Kidney capillary endothelial cell (primary cell): ENCODE data around the gene ONECUT3.

ENCODE experiments used
- DNase-seq: peaks from one replicate; pipeline ENCODE4 v3.0.0-alpha.2; 2018; ENCODE audit warnings: low spot score

Gene ONECUT3

GRCh38 chr19:1814833-1815604 is 61.7 kb downstream of the ONECUT3 start:
- DNase-seq: no peak

GRCh38 chr19:1815605-1816529 is 62.6 kb downstream of the ONECUT3 start:
- no peak for DNase-seq

GRCh38 chr19:1816530-1817298 is 63.4 kb downstream of the ONECUT3 start:
- DNase-seq: no peak

- no peak for DNase-seq
Measured at GRCh38 chr19:1817553-1818179, 64.4 kb downstream of the ONECUT3 start.

DNA sequence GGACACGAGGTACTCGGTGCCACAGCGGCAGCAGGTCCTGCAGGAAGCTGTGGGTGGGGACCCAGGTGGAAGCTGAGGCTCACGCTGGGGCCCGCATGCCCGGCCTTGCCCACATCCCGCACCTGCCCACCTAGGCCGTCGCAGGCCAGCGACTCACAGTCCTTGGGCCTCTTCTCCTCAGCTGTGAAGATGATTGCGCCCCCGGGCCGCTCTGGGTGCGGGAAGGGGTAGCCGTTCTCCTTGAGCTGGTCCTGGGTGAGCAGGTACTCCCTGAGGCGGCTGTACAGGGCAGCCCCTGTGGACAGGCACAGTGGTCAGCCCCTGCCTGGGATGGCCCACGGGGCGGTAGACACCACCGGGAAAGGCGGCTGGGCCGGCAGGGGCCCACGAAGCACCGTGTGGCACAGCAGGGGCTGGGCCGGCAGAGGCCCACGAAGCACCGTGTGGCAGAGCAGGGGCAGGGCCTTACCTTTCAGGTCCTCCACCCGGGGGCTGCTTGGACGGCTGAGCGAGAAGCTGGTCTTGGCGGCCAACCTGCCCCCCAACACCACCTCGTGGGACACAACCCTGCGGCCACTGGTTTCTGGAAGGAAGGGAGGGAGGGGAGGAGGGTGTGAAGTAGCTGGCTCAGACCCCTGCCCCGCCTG is 65.4 kb downstream of the ONECUT3 start:
- no peak for DNase-seq

DNA sequence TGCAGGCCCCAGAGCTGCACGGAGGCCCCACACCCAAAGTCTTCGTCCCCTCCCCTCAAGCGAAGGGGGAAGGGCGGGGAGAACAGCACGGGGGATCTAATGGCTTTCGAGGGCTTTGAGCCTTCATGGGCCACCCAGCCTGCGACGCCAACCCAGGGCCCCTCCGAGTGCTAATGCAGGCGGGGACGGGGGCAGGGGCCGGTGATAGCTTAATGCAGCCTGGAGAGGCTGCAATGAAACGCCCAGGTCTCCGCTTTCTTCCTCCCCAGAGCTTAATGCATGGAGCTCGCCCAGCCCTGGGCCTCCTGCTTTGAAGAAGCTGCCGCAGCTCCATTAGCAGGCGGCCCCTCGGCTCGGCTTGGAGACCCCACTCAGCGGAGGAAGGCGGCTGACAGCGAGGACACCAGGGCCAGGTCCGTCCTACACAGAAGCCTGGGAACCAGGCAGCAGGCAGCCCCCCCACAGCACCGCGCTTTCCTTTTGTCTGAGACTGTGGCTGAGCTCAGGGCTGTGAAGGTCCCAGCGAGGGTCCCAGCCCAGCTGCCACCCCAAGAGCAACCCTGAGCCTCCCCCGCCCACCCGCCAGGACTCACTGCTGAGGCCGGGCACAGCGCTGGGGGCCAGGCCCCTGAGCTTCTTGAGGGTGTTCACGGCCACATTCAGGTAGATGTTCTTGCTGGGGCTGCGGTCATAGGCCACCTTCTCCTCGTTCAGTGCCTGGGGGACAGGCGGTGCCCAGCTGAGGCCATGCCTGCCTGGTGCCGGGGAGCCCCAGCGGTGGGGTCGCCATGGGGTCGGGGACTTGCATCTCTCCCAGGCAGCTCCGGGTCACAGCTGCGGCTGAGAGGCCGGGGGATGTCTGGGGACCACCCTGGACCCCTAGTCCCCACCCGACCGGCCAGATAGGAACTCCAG is 66.3 kb downstream of the ONECUT3 start:
- no peak for DNase-seq

- DNase-seq: no peak
Measured at GRCh38 chr19:1822210-1822609, 68.9 kb downstream of the ONECUT3 start.

DNA sequence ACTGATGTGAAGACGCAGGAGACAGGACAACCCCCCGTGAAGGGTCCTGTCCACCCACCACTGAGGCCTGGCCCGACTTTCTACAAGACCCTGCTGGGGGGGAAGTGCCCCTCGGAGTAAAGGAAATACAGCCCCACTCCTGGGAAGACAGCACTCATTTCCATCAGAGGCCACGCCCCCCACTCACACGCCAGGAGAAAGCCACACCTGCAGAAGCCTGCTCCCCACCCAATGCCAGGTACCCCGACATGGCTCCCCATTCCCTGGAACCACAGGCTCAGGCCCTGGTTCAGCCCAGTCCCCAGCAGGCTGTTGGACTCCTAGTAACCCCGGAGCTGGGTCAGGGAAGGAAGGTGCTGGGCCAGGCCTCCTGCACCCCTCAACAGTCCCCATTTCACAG is 69.7 kb downstream of the ONECUT3 start:
- DNase-seq: no peak

DNA sequence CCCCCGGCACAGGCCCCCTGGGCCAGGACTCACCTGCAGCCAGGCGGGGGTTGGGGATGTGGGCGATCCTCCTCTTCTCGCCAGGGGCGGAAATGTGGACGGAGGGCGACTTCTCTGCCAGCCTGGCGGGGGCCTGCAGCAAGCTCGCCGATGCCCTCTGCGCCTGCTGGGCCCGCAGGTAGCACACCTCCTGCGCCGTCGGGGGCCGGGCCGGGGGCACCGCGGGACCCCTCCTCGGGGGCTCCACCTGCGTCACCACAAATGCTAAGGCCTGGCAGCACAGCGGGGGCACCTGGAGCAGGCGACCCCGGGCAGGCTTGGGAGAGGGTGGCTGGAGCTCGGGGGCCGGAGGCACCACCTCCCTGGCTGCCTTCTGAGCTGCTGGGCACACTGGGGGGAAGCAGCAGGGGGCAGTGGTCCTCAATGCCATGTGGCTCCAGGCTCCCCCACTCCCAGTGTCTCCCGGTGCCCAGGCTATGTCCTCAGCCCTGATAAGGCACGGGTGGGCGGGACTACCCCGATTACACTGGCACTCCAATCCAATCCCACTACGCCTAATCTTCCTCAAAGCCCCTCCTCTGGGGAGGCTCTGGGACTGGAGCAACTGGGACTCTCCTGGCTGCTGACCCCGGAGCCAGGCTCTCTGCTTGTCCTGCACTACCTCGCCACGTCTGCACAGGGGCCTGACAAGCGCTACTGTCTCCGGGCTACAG is 70.4 kb downstream of the ONECUT3 start:
- no peak for DNase-seq

DNA sequence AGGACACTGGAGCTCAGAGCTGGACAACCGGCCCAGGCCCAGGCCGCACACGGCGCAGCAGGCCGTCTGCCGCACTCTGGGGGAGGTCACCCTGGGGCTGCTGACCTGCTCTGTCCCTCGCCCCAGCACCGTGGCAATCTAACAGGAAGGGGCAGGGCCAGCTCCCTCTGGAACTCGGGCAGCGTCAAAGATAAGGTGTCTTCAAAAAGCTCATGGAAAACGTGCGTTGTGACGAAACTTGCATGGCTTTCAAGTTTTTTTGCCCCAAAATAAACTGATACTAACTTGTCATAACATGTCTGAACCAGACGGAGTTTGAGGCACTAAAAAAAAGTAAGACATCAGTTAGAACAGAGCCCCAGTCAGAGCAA is 70.9 kb downstream of the ONECUT3 start:
- no peak for DNase-seq

- peak; percentile 52 for DNase-seq
Measured at GRCh38 chr19:1825909-1826556, 72.7 kb downstream of the ONECUT3 start.

GRCh38 chr19:1826557-1827521 is 73.5 kb downstream of the ONECUT3 start:
- DNase-seq: no peak

DNA sequence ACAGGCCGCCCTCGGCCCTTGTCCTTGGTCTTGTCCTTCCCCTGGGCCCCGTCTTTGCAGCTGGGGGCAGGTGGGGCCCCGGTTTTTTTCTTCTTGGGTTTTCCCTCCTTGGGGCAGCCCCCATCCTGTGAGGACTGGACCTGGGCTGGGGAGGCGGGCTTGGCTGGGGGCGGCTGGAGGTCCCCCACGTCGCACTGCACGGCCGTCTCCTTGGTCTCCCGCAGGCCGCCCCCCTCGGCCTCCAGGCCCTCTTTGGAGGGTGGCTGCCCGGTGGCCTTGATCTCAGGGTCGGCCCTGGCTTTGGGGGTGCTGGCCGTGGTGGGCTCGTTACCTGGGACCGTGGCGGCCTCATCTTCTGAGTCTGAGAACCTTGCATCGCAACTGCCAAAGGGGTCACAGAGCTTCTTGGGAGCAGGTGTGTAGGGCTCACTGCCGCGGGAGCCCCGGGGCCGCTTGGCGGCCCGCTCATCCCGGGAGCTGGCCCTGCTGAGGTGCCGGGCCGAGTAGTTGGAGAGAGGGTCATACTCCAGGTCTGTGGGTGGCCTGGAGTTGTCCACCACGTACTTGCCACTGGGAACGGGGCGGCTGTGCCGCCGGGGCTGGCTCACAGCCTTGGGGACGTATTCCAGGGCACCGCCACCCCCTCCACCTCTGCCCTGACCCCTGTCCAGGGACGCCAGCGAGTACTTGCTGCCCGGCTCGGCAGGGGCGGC is 74.4 kb downstream of the ONECUT3 start:
- no peak for DNase-seq

GRCh38 chr19:1828279-1829238 is 75.3 kb downstream of the ONECUT3 start:
- DNase-seq: no peak

DNA sequence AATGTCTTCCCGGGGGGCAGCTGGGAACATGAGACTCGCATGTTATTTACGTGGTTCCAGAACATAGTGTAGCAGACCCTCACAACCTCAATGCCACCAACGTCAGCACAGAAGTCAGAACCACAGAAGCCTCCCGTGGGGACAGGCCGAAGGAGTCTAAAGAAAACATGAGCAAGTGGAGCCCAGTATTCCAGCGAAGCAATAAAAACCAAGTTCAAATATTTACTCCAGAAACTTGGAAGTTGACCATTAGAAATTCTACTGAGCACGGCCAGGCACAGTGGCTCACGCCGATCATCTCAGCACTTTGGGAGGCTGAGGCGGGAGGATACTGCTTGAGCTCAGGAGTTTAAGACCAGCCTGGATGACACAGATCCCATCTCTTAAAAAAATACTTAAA is 76.7 kb downstream of the ONECUT3 start:
- DNase-seq: no peak

DNA sequence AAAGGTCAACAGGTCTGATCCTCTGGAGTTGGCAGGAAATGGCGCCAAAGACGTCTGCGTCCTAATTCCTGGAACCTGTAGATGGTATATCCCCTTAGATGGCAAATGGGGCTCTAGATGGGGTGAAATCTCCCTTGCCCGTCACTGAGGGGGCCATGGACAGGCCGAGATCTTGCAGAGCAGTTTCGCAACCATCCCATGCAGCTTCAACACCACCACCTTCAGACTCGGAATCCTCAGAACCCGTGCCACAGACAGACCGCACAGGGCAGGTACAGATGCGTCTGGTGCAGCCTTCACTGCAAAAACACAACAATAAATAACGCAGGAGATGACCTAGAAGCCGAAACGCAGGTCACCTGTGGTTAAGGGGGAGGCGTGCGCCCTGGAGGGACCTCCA is 77.3 kb downstream of the ONECUT3 start:
- DNase-seq: no peak
